ENCODE results near the gene MYO3B. TPM values are rescaled to one million over a fixed set of nuclear protein-coding genes. Genes with fewer than 3 reads are reported as not detected.

MYO3B gene
- total RNA-seq, 4 donors from 2014 or later: 0.09 to 9.1 TPM; not detected in 2

GRCh38 chr2:170689481-170689880 is 511.5 kb downstream of the MYO3B start:
- no peak for DNase-seq

GRCh38 chr2:170690640-170691039 is 512.7 kb downstream of the MYO3B start:
- intact Hi-C loops (cut with DNase I; ENCODE audit: low total_unique reads): no loop called here
- no peaks in the 10 kb centered on the region for H3K36me3 ChIP-seq
- H3K9me3 ChIP-seq: no peaks in the 10 kb centered on the region
- TF ChIP-seq CTCF (IDR thresholded peaks at IDR 0.05) (no peak), POLR2A (IDR thresholded peaks at IDR 0.05) (no peak)
- DNase-seq: no peak
- no peak overlapping the region for H3K4me3 ChIP-seq
- H3K4me1 ChIP-seq: no peaks in the 10 kb centered on the region
- H3K27me3 ChIP-seq: no peaks in the 10 kb centered on the region
- no peak overlapping the region for H3K27ac ChIP-seq

More at GRCh38 chr2:170689481-170689880, 511.5 kb downstream of the MYO3B start:
- Histone ChIP-seq H3K4me1 (no peaks in the 10 kb centered on the region), H3K4me3 (no peak overlapping the region), H3K36me3 (no peaks in the 10 kb centered on the region), H3K27me3 (no peaks in the 10 kb centered on the region), H3K27ac (no peak overlapping the region), H3K9me3 (no peaks in the 10 kb centered on the region)
- no peak for TF ChIP-seq CTCF (IDR thresholded peaks at IDR 0.05)
- TF ChIP-seq POLR2A (IDR thresholded peaks at IDR 0.05): no peak
- intact Hi-C loops (cut with DNase I; ENCODE audit: low total_unique reads): no loop called here

- no peak overlapping the region for H3K27ac ChIP-seq
- no peaks in the 10 kb centered on the region for H3K9me3 ChIP-seq
- intact Hi-C loops (cut with DNase I; ENCODE audit: low total_unique reads): no loop called here
- TF ChIP-seq CTCF (IDR thresholded peaks at IDR 0.05) (no peak), POLR2A (IDR thresholded peaks at IDR 0.05) (no peak)
- H3K36me3 ChIP-seq: no peaks in the 10 kb centered on the region
- no peaks in the 10 kb centered on the region for H3K27me3 ChIP-seq
- H3K4me3 ChIP-seq: no peak overlapping the region
- no peak for DNase-seq
- H3K4me1 ChIP-seq: no peaks in the 10 kb centered on the region
These were observed 516.4 kb downstream of the MYO3B start for GRCh38 chr2:170694316-170694715.

- no peaks in the 10 kb centered on the region for H3K27me3 ChIP-seq
- no peak overlapping the region for H3K4me3 ChIP-seq
- H3K9me3 ChIP-seq: no peaks in the 10 kb centered on the region
- H3K27ac ChIP-seq: no peak overlapping the region
- H3K36me3 ChIP-seq: no peaks in the 10 kb centered on the region
- no peak for DNase-seq
- intact Hi-C loops (cut with DNase I; ENCODE audit: low total_unique reads): no loop called here
- H3K4me1 ChIP-seq: no peaks in the 10 kb centered on the region
- TF ChIP-seq CTCF (IDR thresholded peaks at IDR 0.05): no peak
- no peak for TF ChIP-seq POLR2A (IDR thresholded peaks at IDR 0.05)
These were observed 517.8 kb downstream of the MYO3B start for GRCh38 chr2:170695521-170696410.

- Histone ChIP-seq H3K4me1 (no peaks in the 10 kb centered on the region), H3K4me3 (no peak overlapping the region), H3K27ac (no peak overlapping the region), H3K9me3 (no peaks in the 10 kb centered on the region), H3K27me3 (no peaks in the 10 kb centered on the region), H3K36me3 (no peaks in the 10 kb centered on the region)
- no peak for DNase-seq
- TF ChIP-seq POLR2A (IDR thresholded peaks at IDR 0.05) (no peak), CTCF (IDR thresholded peaks at IDR 0.05) (no peak)
- intact Hi-C loops (cut with DNase I; ENCODE audit: low total_unique reads): no loop called here
These were observed 519.0 kb downstream of the MYO3B start for GRCh38 chr2:170696948-170697347.

All from uterus (tissue), 4 donors.